GM23338 (cell line): ENCODE results near the gene TSEN2. TPM values are rescaled to one million over a fixed set of nuclear protein-coding genes. Genes with fewer than 3 reads are reported as not detected.
A peak's percentile ranks its signal among the peaks of the same experiment; 100 is the strongest.

Experiments
- ATAC-seq: fragments of 200-7000 bp; cut with Tn5 transposase; 3 replicates; pipeline ENCODE4 v1.9.1; 2020
- DNase-seq: peaks from one replicate; pipeline ENCODE4 v3.0.0-alpha.2; 2015; ENCODE audit warnings: low spot score
- H2AFZ ChIP-seq: fragments of 200-600 bp; sonication (generic); 2 replicates; pipeline ENCODE4 v1.8.0; 2016; ENCODE audit warnings: antibody characterized with exemption, mild to moderate bottlenecking, moderate library complexity
- H3F3A ChIP-seq: fragments of 200-600 bp; sonication (generic); replicated peaks from 2 replicates; pipeline ENCODE4 v1.8.0; 2017; ENCODE audit warnings: antibody characterized with exemption, mixed run types, low read depth
- H3K27ac ChIP-seq: fragments of 200-600 bp; sonication (generic); 2 replicates; pipeline ENCODE4 v1.6.1; 2016; ENCODE audit warnings: low read depth
- H3K27me3 ChIP-seq: fragments of 200-600 bp; sonication (generic); 2 replicates; pipeline ENCODE4 v1.8.0; 2016; ENCODE audit warnings: mild to moderate bottlenecking, mixed run types, moderate library complexity; ENCODE audit not compliant: insufficient read depth
- H3K36me3 ChIP-seq: fragments of 200-600 bp; sonication (generic); 2 replicates; pipeline ENCODE4 v1.8.0; 2016; ENCODE audit warnings: mild to moderate bottlenecking; ENCODE audit not compliant: insufficient read depth
- H3K4me1 ChIP-seq: fragments of 200-600 bp; sonication (generic); 2 replicates; pipeline ENCODE4 v1.8.0; 2016; ENCODE audit warnings: mild to moderate bottlenecking, moderate library complexity; ENCODE audit not compliant: insufficient read depth
- H3K4me2 ChIP-seq: fragments of 200-600 bp; sonication (generic); 2 replicates; pipeline ENCODE4 v1.7.1; 2017; ENCODE audit warnings: mixed run types
- H3K4me3 ChIP-seq: fragments of 200-600 bp; sonication (generic); 2 replicates; pipeline ENCODE4 v1.6.1; 2016; ENCODE audit warnings: mixed run types
- H3K79me2 ChIP-seq: fragments of 200-600 bp; sonication (generic); replicated peaks from 2 replicates; pipeline ENCODE4 v1.8.0; 2017; ENCODE audit warnings: mild to moderate bottlenecking; ENCODE audit not compliant: insufficient read depth
- H3K9me2 ChIP-seq: fragments of 200-600 bp; sonication (generic); 2 replicates; pipeline ENCODE4 v1.8.0; 2017; ENCODE audit not compliant: insufficient read depth
- H4K20me1 ChIP-seq: fragments of 200-600 bp; sonication (generic); replicated peaks from 2 replicates; pipeline ENCODE4 v1.8.0; 2017; ENCODE audit warnings: mild to moderate bottlenecking; ENCODE audit not compliant: insufficient read depth
- H3K27ac Mint-ChIP-seq: 2 replicates; pipeline ENCODE4 v1.8.0; 2020; ENCODE audit warnings: inconsistent platforms, mild to moderate bottlenecking, moderate library complexity, mixed read lengths
- H3K27me3 Mint-ChIP-seq: 3 replicates; pipeline ENCODE4 v1.8.0; 2022; ENCODE audit warnings: low read depth, mild to moderate bottlenecking, moderate library complexity, mixed read lengths, inconsistent platforms; ENCODE audit not compliant: insufficient read depth, poor library complexity
- H3K36me3 Mint-ChIP-seq: 3 replicates; pipeline ENCODE4 v1.8.0; 2021; ENCODE audit warnings: low read depth, mild to moderate bottlenecking, inconsistent platforms, moderate library complexity, mixed read lengths
- H3K4me1 Mint-ChIP-seq: 3 replicates; pipeline ENCODE4 v1.8.0; 2020; ENCODE audit warnings: mild to moderate bottlenecking, inconsistent platforms, mixed read lengths
- H3K4me3 Mint-ChIP-seq: 3 replicates; pipeline ENCODE4 v1.8.0; 2021; ENCODE audit warnings: moderate library complexity, mild to moderate bottlenecking, inconsistent platforms, mixed read lengths
- H3K9me3 Mint-ChIP-seq: 3 replicates; pipeline ENCODE4 v1.8.0; 2020; ENCODE audit warnings: moderate library complexity, mild to moderate bottlenecking, inconsistent platforms, mixed read lengths
- NANOG ChIP-seq: IDR thresholded peaks from 2 replicates; pipeline ENCODE4 v1.6.1; 2016; ENCODE audit warnings: antibody characterized with exemption, borderline replicate concordance
- polyA plus RNA-seq: library from polyadenylated mRNA; unstranded; fragments of >200 nt; fragmentation: Nextera tagmentation; extraction: Ambion mirVana; gene quantifications from 2 replicates; pipeline ENCODE4 v1.2.1, GENCODE V29; 2016
- total RNA-seq: library from RNA; depleted of rRNA; stranded (reverse); fragments of >200 nt; shearing (Covaris generic); gene quantifications from 2 replicates; pipeline ENCODE4 v1.2.3, GENCODE V29; 2014
- TF ChIP-seq, protein P1 (sequence below), 2 experiments: fragments of 200-600 bp in 1 of 2; sonication (generic) in 1 of 2; conservative IDR thresholded peaks; 2 replicates each; pipeline versions ENCODE4 v1.5.1 to v1.6.1; 2016 to 2017; ENCODE audit warnings: antibody characterized with exemption in 2 of 2, low read depth in 2 of 2, mild to moderate bottlenecking in 2 of 2, moderate library complexity in 1 of 2
- TF ChIP-seq, protein P2 (sequence below): fragments of 250-450 bp; sonication (Bioruptor Pico); IDR thresholded peaks from 2 replicates; pipeline ENCODE4 v1.5.0; 2020; ENCODE audit warnings: mild to moderate bottlenecking, moderate library complexity

The TSEN2 gene
- total and polyA plus RNA-seq, 2 experiments from 2014 or later = 27.7 to 30.0 TPM

DNA sequence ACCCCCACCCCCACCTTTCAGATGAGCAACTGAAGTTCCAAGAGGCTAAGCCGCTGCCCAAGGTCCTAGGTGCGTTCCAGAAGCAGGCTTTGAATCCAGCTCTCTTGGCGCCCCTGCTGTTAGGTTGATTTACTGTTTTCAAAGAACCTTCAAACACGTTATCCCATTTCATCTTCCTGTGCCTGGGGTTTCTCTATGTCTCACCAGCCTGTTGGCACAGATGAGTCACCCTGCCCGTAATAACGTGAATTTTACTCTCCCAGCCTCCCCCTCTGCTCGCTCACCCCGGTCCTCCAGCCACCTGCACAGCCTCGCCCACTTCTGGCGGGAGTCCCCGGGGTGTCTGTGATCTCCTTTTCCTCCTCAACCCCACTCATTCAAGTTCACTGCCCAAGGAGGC, 13.0 kb upstream of the TSEN2 start:
- no peaks in the 10 kb centered on the region for H3K36me3 Mint-ChIP-seq
- Histone ChIP-seq H3F3A (no peaks in the 10 kb centered on the region), H3K9me2 (no peaks in the 10 kb centered on the region), H3K4me3 (no peak overlapping the region), H2AFZ (peak overlapping the region; percentile 56; the same call in 1 of the 2 replicates), H3K36me3 (no peaks in the 10 kb centered on the region), H3K4me1 (no peaks in the 10 kb centered on the region; the same call in 1 of the 2 replicates), H4K20me1 (no peaks in the 10 kb centered on the region), H3K4me2 (no peak overlapping the region), H3K27ac (no peak overlapping the region), H3K27me3 (no peaks in the 10 kb centered on the region), H3K79me2 (no peaks in the 10 kb centered on the region)
- H3K27ac Mint-ChIP-seq = no peak overlapping the region
- H3K27me3 Mint-ChIP-seq = no peaks in the 10 kb centered on the region
- DNase-seq = peak; percentile 55
- TF ChIP-seq, protein P1, sequence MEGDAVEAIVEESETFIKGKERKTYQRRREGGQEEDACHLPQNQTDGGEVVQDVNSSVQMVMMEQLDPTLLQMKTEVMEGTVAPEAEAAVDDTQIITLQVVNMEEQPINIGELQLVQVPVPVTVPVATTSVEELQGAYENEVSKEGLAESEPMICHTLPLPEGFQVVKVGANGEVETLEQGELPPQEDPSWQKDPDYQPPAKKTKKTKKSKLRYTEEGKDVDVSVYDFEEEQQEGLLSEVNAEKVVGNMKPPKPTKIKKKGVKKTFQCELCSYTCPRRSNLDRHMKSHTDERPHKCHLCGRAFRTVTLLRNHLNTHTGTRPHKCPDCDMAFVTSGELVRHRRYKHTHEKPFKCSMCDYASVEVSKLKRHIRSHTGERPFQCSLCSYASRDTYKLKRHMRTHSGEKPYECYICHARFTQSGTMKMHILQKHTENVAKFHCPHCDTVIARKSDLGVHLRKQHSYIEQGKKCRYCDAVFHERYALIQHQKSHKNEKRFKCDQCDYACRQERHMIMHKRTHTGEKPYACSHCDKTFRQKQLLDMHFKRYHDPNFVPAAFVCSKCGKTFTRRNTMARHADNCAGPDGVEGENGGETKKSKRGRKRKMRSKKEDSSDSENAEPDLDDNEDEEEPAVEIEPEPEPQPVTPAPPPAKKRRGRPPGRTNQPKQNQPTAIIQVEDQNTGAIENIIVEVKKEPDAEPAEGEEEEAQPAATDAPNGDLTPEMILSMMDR (conservative IDR thresholded peaks at IDR 0.05; ENCODE audit: low read depth in 2 of 2) = peak; percentile 19 to 31; a peak in 2 of 4 replicates
- TF ChIP-seq, protein P2, sequence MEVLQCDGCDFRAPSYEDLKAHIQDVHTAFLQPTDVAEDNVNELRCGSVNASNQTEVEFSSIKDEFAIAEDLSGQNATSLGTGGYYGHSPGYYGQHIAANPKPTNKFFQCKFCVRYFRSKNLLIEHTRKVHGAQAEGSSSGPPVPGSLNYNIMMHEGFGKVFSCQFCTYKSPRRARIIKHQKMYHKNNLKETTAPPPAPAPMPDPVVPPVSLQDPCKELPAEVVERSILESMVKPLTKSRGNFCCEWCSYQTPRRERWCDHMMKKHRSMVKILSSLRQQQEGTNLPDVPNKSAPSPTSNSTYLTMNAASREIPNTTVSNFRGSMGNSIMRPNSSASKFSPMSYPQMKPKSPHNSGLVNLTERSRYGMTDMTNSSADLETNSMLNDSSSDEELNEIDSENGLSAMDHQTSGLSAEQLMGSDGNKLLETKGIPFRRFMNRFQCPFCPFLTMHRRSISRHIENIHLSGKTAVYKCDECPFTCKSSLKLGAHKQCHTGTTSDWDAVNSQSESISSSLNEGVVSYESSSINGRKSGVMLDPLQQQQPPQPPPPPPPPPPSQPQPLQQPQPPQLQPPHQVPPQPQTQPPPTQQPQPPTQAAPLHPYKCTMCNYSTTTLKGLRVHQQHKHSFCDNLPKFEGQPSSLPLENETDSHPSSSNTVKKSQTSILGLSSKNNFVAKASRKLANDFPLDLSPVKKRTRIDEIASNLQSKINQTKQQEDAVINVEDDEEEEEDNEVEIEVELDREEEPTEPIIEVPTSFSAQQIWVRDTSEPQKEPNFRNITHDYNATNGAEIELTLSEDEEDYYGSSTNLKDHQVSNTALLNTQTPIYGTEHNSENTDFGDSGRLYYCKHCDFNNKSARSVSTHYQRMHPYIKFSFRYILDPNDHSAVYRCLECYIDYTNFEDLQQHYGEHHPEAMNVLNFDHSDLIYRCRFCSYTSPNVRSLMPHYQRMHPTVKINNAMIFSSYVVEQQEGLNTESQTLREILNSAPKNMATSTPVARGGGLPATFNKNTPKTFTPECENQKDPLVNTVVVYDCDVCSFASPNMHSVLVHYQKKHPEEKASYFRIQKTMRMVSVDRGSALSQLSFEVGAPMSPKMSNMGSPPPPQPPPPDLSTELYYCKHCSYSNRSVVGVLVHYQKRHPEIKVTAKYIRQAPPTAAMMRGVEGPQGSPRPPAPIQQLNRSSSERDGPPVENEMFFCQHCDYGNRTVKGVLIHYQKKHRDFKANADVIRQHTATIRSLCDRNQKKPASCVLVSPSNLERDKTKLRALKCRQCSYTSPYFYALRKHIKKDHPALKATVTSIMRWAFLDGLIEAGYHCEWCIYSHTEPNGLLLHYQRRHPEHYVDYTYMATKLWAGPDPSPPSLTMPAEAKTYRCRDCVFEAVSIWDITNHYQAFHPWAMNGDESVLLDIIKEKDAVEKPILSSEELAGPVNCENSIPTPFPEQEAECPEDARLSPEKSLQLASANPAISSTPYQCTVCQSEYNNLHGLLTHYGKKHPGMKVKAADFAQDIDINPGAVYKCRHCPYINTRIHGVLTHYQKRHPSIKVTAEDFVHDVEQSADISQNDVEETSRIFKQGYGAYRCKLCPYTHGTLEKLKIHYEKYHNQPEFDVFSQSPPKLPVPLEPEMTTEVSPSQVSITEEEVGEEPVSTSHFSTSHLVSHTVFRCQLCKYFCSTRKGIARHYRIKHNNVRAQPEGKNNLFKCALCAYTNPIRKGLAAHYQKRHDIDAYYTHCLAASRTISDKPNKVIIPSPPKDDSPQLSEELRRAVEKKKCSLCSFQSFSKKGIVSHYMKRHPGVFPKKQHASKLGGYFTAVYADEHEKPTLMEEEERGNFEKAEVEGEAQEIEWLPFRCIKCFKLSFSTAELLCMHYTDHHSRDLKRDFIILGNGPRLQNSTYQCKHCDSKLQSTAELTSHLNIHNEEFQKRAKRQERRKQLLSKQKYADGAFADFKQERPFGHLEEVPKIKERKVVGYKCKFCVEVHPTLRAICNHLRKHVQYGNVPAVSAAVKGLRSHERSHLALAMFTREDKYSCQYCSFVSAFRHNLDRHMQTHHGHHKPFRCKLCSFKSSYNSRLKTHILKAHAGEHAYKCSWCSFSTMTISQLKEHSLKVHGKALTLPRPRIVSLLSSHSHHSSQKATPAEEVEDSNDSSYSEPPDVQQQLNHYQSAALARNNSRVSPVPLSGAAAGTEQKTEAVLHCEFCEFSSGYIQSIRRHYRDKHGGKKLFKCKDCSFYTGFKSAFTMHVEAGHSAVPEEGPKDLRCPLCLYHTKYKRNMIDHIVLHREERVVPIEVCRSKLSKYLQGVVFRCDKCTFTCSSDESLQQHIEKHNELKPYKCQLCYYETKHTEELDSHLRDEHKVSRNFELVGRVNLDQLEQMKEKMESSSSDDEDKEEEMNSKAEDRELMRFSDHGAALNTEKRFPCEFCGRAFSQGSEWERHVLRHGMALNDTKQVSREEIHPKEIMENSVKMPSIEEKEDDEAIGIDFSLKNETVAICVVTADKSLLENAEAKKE (CRISPR knock-in tag) = no peak
- H3K9me3 Mint-ChIP-seq = no peaks in the 10 kb centered on the region
- peak; percentile 57 for ATAC-seq
- no peak overlapping the region for H3K4me3 Mint-ChIP-seq
- H3K4me1 Mint-ChIP-seq = peaks cover 12% of the 10 kb centered on the region

DNA sequence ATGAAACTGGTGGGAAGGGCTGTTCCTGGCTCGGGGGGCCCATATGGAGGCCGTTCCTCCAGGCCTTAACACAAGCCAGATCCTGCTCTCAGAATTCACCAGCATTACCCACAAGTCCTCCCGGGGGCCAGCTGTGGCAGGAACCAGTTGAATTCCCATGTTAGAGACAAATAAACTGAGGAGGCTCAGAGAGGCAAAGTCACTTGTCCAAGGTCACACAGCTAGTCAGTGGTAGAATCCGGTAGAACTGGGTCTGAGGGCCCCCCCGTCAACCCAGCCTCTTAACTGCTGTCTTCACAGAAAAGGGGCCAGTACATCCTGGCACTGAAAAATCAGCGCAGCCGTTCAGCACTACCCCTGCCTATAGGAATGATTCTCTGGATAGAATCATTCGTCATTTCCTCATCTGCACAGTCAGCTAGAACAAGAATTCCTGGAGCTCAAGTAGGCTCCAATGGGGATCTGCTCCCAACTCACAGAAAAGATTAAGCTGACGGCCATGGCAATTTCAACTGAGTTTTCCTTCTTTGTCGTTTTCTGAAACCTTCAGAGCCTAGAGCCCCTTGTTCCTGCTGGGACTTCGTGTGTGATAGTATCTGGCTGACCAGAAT, 12.2 kb upstream of the TSEN2 start:
- Histone ChIP-seq H3K36me3 (no peaks in the 10 kb centered on the region), H3K9me2 (no peaks in the 10 kb centered on the region), H3K4me1 (no peaks in the 10 kb centered on the region; the same call in 1 of the 2 replicates), H3K4me2 (no peak overlapping the region), H3K4me3 (no peak overlapping the region), H3K27ac (no peak overlapping the region), H4K20me1 (no peaks in the 10 kb centered on the region), H3K79me2 (no peaks in the 10 kb centered on the region), H3F3A (no peaks in the 10 kb centered on the region), H2AFZ (no peak overlapping the region), H3K27me3 (no peaks in the 10 kb centered on the region)
- ATAC-seq (no peak), DNase-seq (no peak)
- no peak overlapping the region for H3K27ac Mint-ChIP-seq
- no peaks in the 10 kb centered on the region for H3K36me3 Mint-ChIP-seq
- peaks cover 1% of the 10 kb centered on the region for H3K27me3 Mint-ChIP-seq
- peaks cover 12% of the 10 kb centered on the region for H3K4me1 Mint-ChIP-seq
- no peak overlapping the region for H3K4me3 Mint-ChIP-seq
- H3K9me3 Mint-ChIP-seq = no peaks in the 10 kb centered on the region
- TF ChIP-seq NANOG = no peak
- TF ChIP-seq, protein P2 (CRISPR knock-in tag) = no peak
